A673 (cell line): ENCODE results near the gene LDLRAD3.

ENCODE experiments used
- CTCF ChIP-seq: fragments of 300-800, 200-600 bp; sonication (generic); conservative IDR thresholded peaks from 2 replicates; pipeline ENCODE4 v1.5.1; 2017; ENCODE audit warnings: low read depth, mild to moderate bottlenecking, antibody characterized with exemption, low read length, moderate library complexity, mixed read lengths
- EZH2 ChIP-seq: fragments of 200-600 bp; sonication (generic); IDR thresholded peaks from 2 replicates; pipeline ENCODE4 v1.6.1; 2017; ENCODE audit warnings: borderline replicate concordance, low read depth, mild to moderate bottlenecking, mixed read lengths, antibody characterized with exemption, low read length; ENCODE audit not compliant: poor library complexity, severe bottlenecking

GRCh38 chr11:35937700-35938099 lies 6.2 kb upstream of the LDLRAD3 start:
- TF ChIP-seq CTCF (no peak), EZH2 (no peak)
